BJ (cell line): ENCODE measurements around the gene CPLX4. TPM values are rescaled to one million over a fixed set of nuclear protein-coding genes. Genes with fewer than 3 reads are reported as not detected.

Source experiments
- CTCF ChIA-PET: fragments of 350-600 bp; formaldehyde crosslinking; extraction: SDS; loops from one replicate; lab custom pipeline; 2021; ENCODE audit warnings: antibody characterized with exemption, inconsistent platforms; lab: Yijun Ruan, JAX
- POLR2A ChIA-PET: fragments of 300-600 bp; sonication (Branson Sonifier 250); formaldehyde crosslinking; extraction: SDS; loops from one replicate; lab custom pipeline; 2021; ENCODE audit warnings: antibody characterized with exemption; lab: Charles Lee
- DNase-seq: peaks from one replicate; pipeline ENCODE4 v3.0.0-alpha.2; 2011; ENCODE audit warnings: low read depth
- H3K27me3 ChIP-seq: 2 replicates; pipeline ENCODE4 v1.6.0; 2011; ENCODE audit warnings: low read length; ENCODE audit not compliant: control insufficient read depth, insufficient read depth
- H3K36me3 ChIP-seq: 2 replicates; pipeline ENCODE4 v1.5.1; 2011; ENCODE audit warnings: low read length; ENCODE audit not compliant: control insufficient read depth, insufficient read depth
- H3K4me3 ChIP-seq: 2 replicates; pipeline ENCODE4 v1.5.1; 2011; ENCODE audit warnings: low read depth, mild to moderate bottlenecking, control low read depth, low read length
- CTCF ChIP-seq: IDR thresholded peaks from 2 replicates; pipeline ENCODE4 v1.5.1; 2011; ENCODE audit warnings: low read depth, mild to moderate bottlenecking, control low read depth, inconsistent platforms, low read length, moderate library complexity; ENCODE audit not compliant: insufficient read depth
- polyA minus RNA-seq: library from RNA; depleted of rRNA, polyadenylated mRNA; stranded (reverse); fragments of >200 nt; gene quantifications from 2 replicates; pipeline ENCODE4 v1.2.3, GENCODE V29; 2011; rRNA and poly(A)+ RNA removed
- polyA plus RNA-seq: library from polyadenylated mRNA; depleted of rRNA; stranded (reverse); fragments of >200 nt; gene quantifications from 2 replicates; pipeline ENCODE4 v1.2.3, GENCODE V29; 2011; rRNA removed

Gene CPLX4
- not detected in 2 replicates for polyA plus RNA-seq
- polyA minus RNA-seq: not detected in 2 replicates

GRCh38 chr18:59318460-59319050, at the start of gene CPLX4:
TSS of gene CPLX4 (minus strand) at chr18:59318649. CDS start at chr18:59318462, 187 bp downstream.
- no peaks in the 10 kb centered on the region for H3K36me3 ChIP-seq
- no peak for TF ChIP-seq CTCF
- no peaks in the 10 kb centered on the region; the same call in 1 of the 2 replicates for H3K27me3 ChIP-seq
- ChIA-PET CTCF (interaction anchor here (0.7 to 6.7 kb wide), 6 partner anchors 8 to 505 kb away, joined by 3 to 36 read pairs (median 4); partner anchors contain the start of gene CCBE1), POLR2A (no interaction called here)
- no peak for DNase-seq
- no peak within 1 kb of the TSS for H3K4me3 ChIP-seq

- Histone ChIP-seq H3K4me3 (no peak overlapping the region), H3K36me3 (peaks cover under 1% of the 10 kb centered on the region), H3K27me3 (no peaks in the 10 kb centered on the region; the same call in 1 of the 2 replicates)
- no peak for DNase-seq
- ChIA-PET POLR2A (no interaction called here), CTCF (interaction anchor here (1.2 to 1.6 kb wide), 3 partner anchors 20 to 111 kb away, joined by 3 to 4 read pairs (median 3); no protein-coding TSS in a partner anchor)
- no peak for TF ChIP-seq CTCF
Measured at GRCh38 chr18:59360381-59360780, 41.9 kb upstream of the CPLX4 start.

- POLR2A ChIA-PET: interaction anchor here (0.6 kb wide), 1 partner anchor 463 kb away, joined by 3 read pairs; no protein-coding TSS in a partner anchor
- DNase-seq: no peak
- H3K27me3 ChIP-seq: no peaks in the 10 kb centered on the region; the same call in 1 of the 2 replicates
- no peak for TF ChIP-seq CTCF
- CTCF ChIA-PET: interaction anchor here (1.0 to 1.6 kb wide), 4 partner anchors 17 to 111 kb away, joined by 3 to 9 read pairs (median 6); no protein-coding TSS in a partner anchor
- peak overlapping the region; percentile 69 for H3K4me3 ChIP-seq
- H3K36me3 ChIP-seq: peaks cover 2% of the 10 kb centered on the region
Measured at GRCh38 chr18:59359576-59359952, 41.1 kb upstream of the CPLX4 start.

- TF ChIP-seq CTCF: no peak
- H3K4me3 ChIP-seq: peak within 1 kb of the TSS; percentile 69
- H3K36me3 ChIP-seq: peaks cover 2% of the 10 kb centered on the region
- H3K27me3 ChIP-seq: no peaks in the 10 kb centered on the region; the same call in 1 of the 2 replicates
- CTCF ChIA-PET: interaction anchor here (1.0 to 1.6 kb wide), 4 partner anchors 18 to 110 kb away, joined by 3 to 9 read pairs (median 6); no protein-coding TSS in a partner anchor
- peak; percentile 57 for DNase-seq
- POLR2A ChIA-PET: interaction anchor here (0.6 kb wide), 1 partner anchor 28 kb away, joined by 7 read pairs; no protein-coding TSS in a partner anchor
Measured at GRCh38 chr18:59358712-59359575, 40.5 kb upstream of the CPLX4 start, which contains the start of gene LMAN1. TSS of gene LMAN1 (minus strand) at chr18:59359265. CDS start at chr18:59359244, 21 bp downstream.

- Histone ChIP-seq H3K27me3 (no peaks in the 10 kb centered on the region; the same call in 1 of the 2 replicates), H3K4me3 (peak overlapping the region; percentile 69), H3K36me3 (peaks cover 4% of the 10 kb centered on the region)
- TF ChIP-seq CTCF: no peak
- POLR2A ChIA-PET: no interaction called here
- CTCF ChIA-PET: interaction anchor here (1.6 kb wide), 1 partner anchor 44 kb away, joined by 9 read pairs; no protein-coding TSS in a partner anchor
- DNase-seq: no peak
Measured at GRCh38 chr18:59358414-59358711, 39.9 kb upstream of the CPLX4 start.
